NCI-H146 treated with DMSO at 0.1 percent for 48 hours (cell line): ENCODE results near the gene PRIMA1.

Experiments
- DNase-seq: peaks from one replicate; lab custom pipeline; 2025; ENCODE audit not compliant: unreplicated experiment; lab: John Stamatoyannopoulos, UW

The PRIMA1 gene

GRCh38 chr14:93797071-93797470 is 8.8 kb upstream of the PRIMA1 start:
- DNase-seq: no peak

- DNase-seq: no peak
Observed at GRCh38 chr14:93794756-93795155, 6.5 kb upstream of the PRIMA1 start.

- no peak for DNase-seq
Observed at GRCh38 chr14:93793555-93794324, 5.5 kb upstream of the PRIMA1 start.

GRCh38 chr14:93792391-93792790 is 4.1 kb upstream of the PRIMA1 start:
- DNase-seq: no peak

GRCh38 chr14:93790966-93791365 is 2.7 kb upstream of the PRIMA1 start:
- DNase-seq: no peak

- no peak for DNase-seq
Observed at GRCh38 chr14:93789228-93790130, 1.2 kb upstream of the PRIMA1 start.

GRCh38 chr14:93788543-93789227 is 400 bp upstream of the PRIMA1 start:
- DNase-seq: peak; percentile 6

GRCh38 chr14:93787465-93788292 is 606 bp downstream of the PRIMA1 start:
- no peak for DNase-seq

GRCh38 chr14:93785423-93785822 is 2.9 kb downstream of the PRIMA1 start:
- DNase-seq: no peak

- DNase-seq: no peak
Observed at GRCh38 chr14:93784878-93785277, 3.4 kb downstream of the PRIMA1 start.

- DNase-seq: no peak
Observed at GRCh38 chr14:93780813-93781400, 7.4 kb downstream of the PRIMA1 start.

GRCh38 chr14:93778856-93779629 is 9.2 kb downstream of the PRIMA1 start:
- no peak for DNase-seq

- DNase-seq: no peak
Observed at GRCh38 chr14:93778453-93778852, 9.8 kb downstream of the PRIMA1 start.

GRCh38 chr14:93775744-93776143 is 12.5 kb downstream of the PRIMA1 start:
- no peak for DNase-seq

GRCh38 chr14:93775158-93775557 is 13.1 kb downstream of the PRIMA1 start:
- DNase-seq: no peak

GRCh38 chr14:93772263-93772662 is 16.0 kb downstream of the PRIMA1 start:
- no peak for DNase-seq

GRCh38 chr14:93765970-93766369 is 22.3 kb downstream of the PRIMA1 start:
- DNase-seq: no peak

GRCh38 chr14:93765155-93765554 is 23.1 kb downstream of the PRIMA1 start:
- no peak for DNase-seq

- no peak for DNase-seq
Observed at GRCh38 chr14:93764211-93764659, 24.1 kb downstream of the PRIMA1 start.
